Adipocyte (in vitro differentiated cells): ENCODE results near the gene DOCK1.

Experiments
- DNase-seq: peaks from one replicate; pipeline ENCODE4 v3.0.0-alpha.2; 2015; ENCODE audit warnings: low read depth
- H3K27me3 ChIP-seq: replicated peaks from 2 replicates; pipeline ENCODE4 v1.7.0; 2013; ENCODE audit warnings: mild to moderate bottlenecking, low read length, moderate library complexity; ENCODE audit not compliant: control insufficient read depth, insufficient read depth
- H3K36me3 ChIP-seq: 2 replicates; pipeline ENCODE4 v1.7.0; 2013; ENCODE audit warnings: low read length, mild to moderate bottlenecking, moderate library complexity; ENCODE audit not compliant: control insufficient read depth, insufficient read depth, severe bottlenecking
- H3K4me1 ChIP-seq: 2 replicates; pipeline ENCODE4 v1.7.0; 2013; ENCODE audit warnings: mild to moderate bottlenecking, low read length, moderate library complexity; ENCODE audit not compliant: control insufficient read depth, insufficient read depth
- H3K4me3 ChIP-seq: 2 replicates; pipeline ENCODE4 v1.7.0; 2013; ENCODE audit warnings: mild to moderate bottlenecking, low read length, moderate library complexity
- H3K9ac ChIP-seq: 2 replicates; pipeline ENCODE4 v1.7.0; 2013; ENCODE audit warnings: mild to moderate bottlenecking, low read length, moderate library complexity
- H3K9me3 ChIP-seq: 2 replicates; pipeline ENCODE4 v1.7.0; 2013; ENCODE audit warnings: mild to moderate bottlenecking, low read length, moderate library complexity; ENCODE audit not compliant: control insufficient read depth

DOCK1 gene

DNA sequence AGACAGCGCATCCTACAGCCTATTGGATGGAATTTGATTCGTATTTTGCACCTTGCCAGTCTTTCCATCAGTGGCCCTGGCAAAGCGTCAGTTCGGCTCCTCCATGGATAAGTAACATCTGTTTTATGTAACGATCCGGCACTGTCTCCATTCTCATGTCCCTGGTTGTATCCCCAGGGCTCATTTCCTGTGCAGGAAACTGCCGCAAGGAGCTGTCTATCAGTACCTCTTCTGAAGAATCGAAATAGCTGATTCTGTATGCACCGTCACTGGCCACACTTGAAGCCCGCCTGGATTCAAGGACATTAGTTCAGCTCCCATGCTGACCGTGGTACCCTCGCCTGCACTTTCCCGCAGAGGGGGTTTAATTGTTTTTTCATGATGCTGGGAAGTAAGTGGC lies 590.8 kb downstream of the DOCK1 start:
- Histone ChIP-seq H3K4me1 (no peaks in the 10 kb centered on the region), H3K27me3 (peaks cover 43% of the 10 kb centered on the region), H3K4me3 (no peak overlapping the region), H3K36me3 (no peaks in the 10 kb centered on the region), H3K9ac (no peak overlapping the region), H3K9me3 (no peaks in the 10 kb centered on the region)
- no peak for DNase-seq

DNA sequence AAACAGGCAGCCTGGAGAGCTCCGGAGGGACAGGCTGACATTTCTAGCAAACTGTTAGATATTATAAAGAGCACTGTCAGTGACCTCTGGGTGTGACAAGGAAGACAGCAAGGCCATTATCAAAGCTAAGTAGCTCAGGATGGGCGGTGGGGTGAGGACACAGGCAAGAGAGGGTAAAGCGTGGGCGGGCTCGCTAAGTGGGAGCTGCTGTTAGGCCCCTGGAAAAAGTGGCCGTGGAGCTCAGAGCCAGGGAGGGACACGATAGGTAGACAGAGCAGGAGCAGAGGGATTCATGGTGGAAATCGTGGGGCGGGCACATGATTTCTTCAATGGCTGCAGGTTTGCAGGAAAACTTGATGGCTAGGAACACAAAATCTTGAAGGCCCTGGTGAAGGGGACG lies 592.5 kb downstream of the DOCK1 start:
- Histone ChIP-seq H3K4me1 (no peaks in the 10 kb centered on the region), H3K9me3 (no peaks in the 10 kb centered on the region), H3K4me3 (no peak overlapping the region), H3K27me3 (peaks cover 39% of the 10 kb centered on the region), H3K9ac (no peak overlapping the region), H3K36me3 (no peaks in the 10 kb centered on the region)
- DNase-seq, result no peak

- DNase-seq, result no peak
- no peak overlapping the region for H3K9ac ChIP-seq
- H3K36me3 ChIP-seq, result no peaks in the 10 kb centered on the region
- no peaks in the 10 kb centered on the region for H3K4me1 ChIP-seq
- H3K27me3 ChIP-seq, result peaks cover 39% of the 10 kb centered on the region
- no peaks in the 10 kb centered on the region for H3K9me3 ChIP-seq
- no peak overlapping the region for H3K4me3 ChIP-seq
Measured at GRCh38 chr10:127498087-127498486, 592.9 kb downstream of the DOCK1 start.

GRCh38 chr10:127500127-127500526 lies 594.9 kb downstream of the DOCK1 start:
- no peaks in the 10 kb centered on the region for H3K9me3 ChIP-seq
- H3K36me3 ChIP-seq, result no peaks in the 10 kb centered on the region
- no peak overlapping the region for H3K4me3 ChIP-seq
- H3K9ac ChIP-seq, result no peak overlapping the region
- H3K4me1 ChIP-seq, result no peaks in the 10 kb centered on the region
- H3K27me3 ChIP-seq, result peaks cover 37% of the 10 kb centered on the region
- no peak for DNase-seq
